Right lobe of liver (tissue), 6 donors: ENCODE data around the gene ACTN4. TPM values are rescaled to one million over a fixed set of nuclear protein-coding genes. Genes with fewer than 3 reads are reported as not detected.

Experiments used
- ATAC-seq, 4 donors: fragments of 200-7000 bp; cut with Tn5 transposase; one replicate each; pipeline ENCODE4 v1.9.1; 2020; ENCODE audit warnings: mild to moderate bottlenecking in 4 of 4, moderate library complexity in 4 of 4
- DNase-seq, 3 donors: peaks; one replicate each; pipeline ENCODE4 v3.0.0-alpha.2; 2020
- H3K27ac ChIP-seq, 3 donors: fragments of 200-600 bp; one replicate each; pipeline ENCODE4 v1.8.0; 2022
- H3K27me3 ChIP-seq, 2 donors: fragments of 200-600 bp; one replicate each; pipeline ENCODE4 v1.8.0; 2022
- H3K36me3 ChIP-seq, 4 donors: fragments of 200-600 bp; sonication (generic) in 1 of 4; one replicate each; pipeline versions ENCODE4 v1.5.1 to v1.8.0; 2017 to 2022; ENCODE audit warnings: control low read depth in 1 of 4
- H3K4me1 ChIP-seq, 4 donors: fragments of 200-600 bp; sonication (generic) in 1 of 4; one replicate each; pipeline versions ENCODE4 v1.5.1 to v1.8.0; 2017 to 2022; ENCODE audit warnings: control low read depth in 1 of 4
- H3K4me3 ChIP-seq, 3 donors: fragments of 200-600 bp; one replicate each; pipeline ENCODE4 v1.8.0; 2022
- H3K9me3 ChIP-seq, 4 donors: fragments of 200-600 bp; sonication (generic) in 1 of 4; one replicate each; pipeline versions ENCODE4 v1.5.1 to v1.8.0; 2017 to 2022; ENCODE audit warnings: control low read depth in 1 of 4
- POLR2A ChIP-seq: fragments of 450-650 bp; IDR thresholded peaks from one replicate; pipeline ENCODE4 v1.6.1; 2017; ENCODE audit warnings: antibody characterized with exemption, mild to moderate bottlenecking
- WGBS: methylation state at CpG from one replicate; pipeline ENCODE4 v1.1.6; 2018; ENCODE audit warnings: low coverage, low lambda C conversion rate; ENCODE audit not compliant: insufficient coverage; ENCODE audit errors: missing lambda C conversion rate; 5-methylcytosine and 5-hydroxymethylcytosine counted together
- intact Hi-C, 2 donors: fragments of 100-400 bp; cut with DNase I; formaldehyde crosslinking; loops; one replicate each; pipeline versions ENCODE4 v1.11.2 to v1.14.1; 2022
- total RNA-seq, 6 experiments: library from RNA; depleted of rRNA in 2 of 6; stranded (reverse); fragments of >200 nt in 2 of 6; fragmentation: NEBNext Ultra II Directional in 3 of 6; extraction: Animal tissue kit (Norgen Biotek cat#: 25700) in 3 of 6; gene quantifications; one replicate each; pipeline versions ENCODE4 v1.1.0 to v1.2.4, GENCODE V29; 2016 to 2023
- TF ChIP-seq, protein P1 (sequence below), 4 donors: fragments of 200-600 bp in 3 of 4; fragments of 450-650 bp in 1 of 4; IDR thresholded peaks; one replicate each; pipeline versions ENCODE4 v1.5.1 to v1.8.0; 2016 to 2022; ENCODE audit warnings: antibody characterized with exemption in 4 of 4, mild to moderate bottlenecking in 2 of 4
- donor health status: DM: no; HTN: yes; CAD: no.
- donor health status: DM: no; HTN: no; CAD: no.
- donor health status: DM: no; HTN: no; CAD: no.
- donor health status: DM: no; HTN: yes; CAD: no.
- donor health status: DM: no; HTN: yes; CAD: no.

The ACTN4 gene
- total RNA-seq, 6 experiments from 2014 or later = 142 to 306 (median 201) TPM

DNA sequence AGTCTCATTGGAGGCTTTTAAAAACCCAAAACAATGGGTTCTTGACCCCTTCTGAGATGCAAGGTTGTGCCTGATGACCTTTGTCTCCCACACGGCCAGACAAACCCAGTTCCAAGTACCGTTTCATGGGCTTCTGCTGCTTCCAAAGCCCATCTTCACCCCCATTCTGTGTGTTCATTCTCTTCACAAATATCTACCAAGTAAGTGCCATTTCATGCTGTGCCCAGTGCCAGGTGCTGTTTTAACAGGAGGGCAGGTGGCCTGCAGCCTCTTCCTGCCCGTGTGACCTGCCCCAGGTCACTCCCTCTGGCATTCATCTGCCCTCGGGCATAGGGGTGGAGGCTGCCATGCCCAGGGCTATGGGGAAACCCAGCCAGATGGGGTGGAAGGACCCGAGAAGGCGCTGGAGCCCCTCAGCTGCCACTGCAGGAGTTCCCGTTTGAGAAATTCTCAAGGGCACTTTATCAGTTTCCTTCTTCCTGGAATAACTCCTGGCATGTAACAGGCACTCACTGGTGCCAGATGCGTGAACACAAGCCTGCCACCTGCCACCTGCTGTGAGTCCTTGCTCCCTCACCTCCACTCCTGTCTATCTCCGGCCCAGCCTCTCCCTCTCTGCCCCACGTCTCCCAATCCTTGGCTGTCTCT is 84.3 kb downstream of the ACTN4 start:
- intact Hi-C loops = no loop called here
- H3K27me3 ChIP-seq = no peaks in the 10 kb centered on the region
- 39% methylated on average over 7 of the region's 10 CpGs for WGBS
- no peak overlapping the region for H3K4me3 ChIP-seq
- DNase-seq = peak; percentile 38 to 72 (median 70)
- H3K4me1 ChIP-seq = peaks cover 0 to 25% (median 3%) of the 10 kb centered on the region in 4 donors
- peak; percentile 12 to 64 (median 31) for ATAC-seq
- peaks cover 0 to 31% (median 11%) of the 10 kb centered on the region in 4 donors for H3K36me3 ChIP-seq
- no peaks in the 10 kb centered on the region for H3K9me3 ChIP-seq
- TF ChIP-seq, protein P1, sequence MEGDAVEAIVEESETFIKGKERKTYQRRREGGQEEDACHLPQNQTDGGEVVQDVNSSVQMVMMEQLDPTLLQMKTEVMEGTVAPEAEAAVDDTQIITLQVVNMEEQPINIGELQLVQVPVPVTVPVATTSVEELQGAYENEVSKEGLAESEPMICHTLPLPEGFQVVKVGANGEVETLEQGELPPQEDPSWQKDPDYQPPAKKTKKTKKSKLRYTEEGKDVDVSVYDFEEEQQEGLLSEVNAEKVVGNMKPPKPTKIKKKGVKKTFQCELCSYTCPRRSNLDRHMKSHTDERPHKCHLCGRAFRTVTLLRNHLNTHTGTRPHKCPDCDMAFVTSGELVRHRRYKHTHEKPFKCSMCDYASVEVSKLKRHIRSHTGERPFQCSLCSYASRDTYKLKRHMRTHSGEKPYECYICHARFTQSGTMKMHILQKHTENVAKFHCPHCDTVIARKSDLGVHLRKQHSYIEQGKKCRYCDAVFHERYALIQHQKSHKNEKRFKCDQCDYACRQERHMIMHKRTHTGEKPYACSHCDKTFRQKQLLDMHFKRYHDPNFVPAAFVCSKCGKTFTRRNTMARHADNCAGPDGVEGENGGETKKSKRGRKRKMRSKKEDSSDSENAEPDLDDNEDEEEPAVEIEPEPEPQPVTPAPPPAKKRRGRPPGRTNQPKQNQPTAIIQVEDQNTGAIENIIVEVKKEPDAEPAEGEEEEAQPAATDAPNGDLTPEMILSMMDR (IDR thresholded peaks at IDR 0.05) = peak in 1 of 4 donors; percentile 4
- TF ChIP-seq POLR2A = no peak
- peak overlapping the region in 2 of 3 donors; percentile 43 to 47 for H3K27ac ChIP-seq

DNA sequence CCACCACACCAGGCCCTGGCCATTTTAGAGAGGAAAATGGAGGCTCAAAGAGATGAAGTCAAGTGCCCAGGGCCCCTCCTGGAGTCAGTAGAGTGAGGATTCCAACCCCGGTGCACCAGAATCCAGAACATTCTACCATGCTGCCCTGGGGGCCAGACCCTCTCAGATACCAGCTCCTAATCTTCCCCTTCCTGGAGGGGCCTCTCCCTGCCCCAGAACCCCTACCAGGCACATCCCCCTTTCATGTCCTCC is 85.7 kb downstream of the ACTN4 start:
- Histone ChIP-seq H3K4me3 (no peak overlapping the region), H3K9me3 (no peaks in the 10 kb centered on the region), H3K36me3 (peaks cover 0 to 26% (median 4%) of the 10 kb centered on the region in 4 donors), H3K27ac (peak overlapping the region in 1 of 3 donors; percentile 31), H3K4me1 (peaks cover 0 to 25% (median 3%) of the 10 kb centered on the region in 4 donors), H3K27me3 (no peaks in the 10 kb centered on the region)
- intact Hi-C loops = no loop called here
- no CpG with 5 or more reads among the region's 1 CpG for WGBS
- TF ChIP-seq, protein P1 (IDR thresholded peaks at IDR 0.05) = no peak
- no peak for TF ChIP-seq POLR2A
- DNase-seq = peak in 1 of 3 donors; percentile 42
- no peak for ATAC-seq

DNA sequence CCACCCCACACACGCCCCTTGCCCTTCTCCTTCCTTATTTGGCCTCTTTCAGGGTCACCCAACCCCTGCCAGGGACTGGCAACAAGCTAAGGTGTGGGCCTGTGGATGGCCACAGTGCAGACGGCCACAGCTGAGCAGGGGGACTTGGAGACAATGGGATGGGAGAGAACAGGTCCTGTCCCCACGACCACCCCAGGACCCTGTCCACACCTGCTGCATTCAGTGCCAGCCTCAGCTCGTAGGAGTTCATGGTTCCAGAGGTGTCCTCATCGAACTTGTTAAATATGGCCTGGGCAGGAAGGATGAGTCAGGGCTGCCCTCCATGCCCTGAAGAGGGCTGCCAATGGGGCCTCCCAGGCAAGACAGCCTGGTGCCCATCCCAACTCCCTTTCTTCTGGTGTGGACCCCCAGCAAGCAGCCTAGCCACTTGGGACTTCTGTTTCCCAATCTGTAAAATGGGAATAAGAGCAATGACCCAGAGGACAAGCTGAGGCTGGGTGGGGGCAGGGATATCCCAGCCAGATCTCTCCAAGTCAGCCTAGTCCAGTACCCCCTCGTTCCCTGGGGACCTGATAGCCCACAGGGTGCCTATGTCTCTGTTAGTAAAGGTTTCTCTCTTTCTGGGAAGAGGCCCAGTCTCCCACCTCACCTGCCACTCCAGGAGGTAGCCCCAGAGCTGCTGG is 86.2 kb downstream of the ACTN4 start:
- no peaks in the 10 kb centered on the region for H3K27me3 ChIP-seq
- DNase-seq (peak; percentile 25 to 55 (median 51)), ATAC-seq (peak in 1 of 4 donors; percentile 1)
- H3K9me3 ChIP-seq = no peaks in the 10 kb centered on the region
- TF ChIP-seq, protein P1 (IDR thresholded peaks at IDR 0.05) = no peak
- TF ChIP-seq POLR2A = no peak
- H3K27ac ChIP-seq = peak overlapping the region in 2 of 3 donors; percentile 22 to 31
- no peak overlapping the region for H3K4me3 ChIP-seq
- H3K36me3 ChIP-seq = peaks cover 0 to 23% (median 4%) of the 10 kb centered on the region in 4 donors
- peaks cover 0 to 25% (median 3%) of the 10 kb centered on the region in 4 donors for H3K4me1 ChIP-seq
- intact Hi-C loops = no loop called here
- WGBS = 38% methylated on average over 4 of the region's 6 CpGs

DNA sequence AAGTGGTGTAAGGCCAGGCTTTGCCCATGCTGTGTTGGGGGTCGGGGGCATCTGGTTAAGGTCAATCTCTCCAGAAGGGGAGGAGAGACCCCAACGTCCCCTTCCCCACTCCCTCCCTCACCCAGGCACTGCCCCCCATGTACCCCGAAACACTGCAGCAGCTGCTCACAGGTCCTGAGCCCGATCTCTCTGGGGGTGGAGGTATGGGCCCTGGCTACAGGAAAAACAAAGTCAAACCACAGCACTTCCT is 86.7 kb downstream of the ACTN4 start:
- Histone ChIP-seq H3K4me1 (peaks cover 0 to 25% (median 3%) of the 10 kb centered on the region in 4 donors), H3K27me3 (no peaks in the 10 kb centered on the region), H3K36me3 (peaks cover 0 to 19% (median 4%) of the 10 kb centered on the region in 4 donors), H3K4me3 (no peak overlapping the region), H3K27ac (peak overlapping the region in 2 of 3 donors; percentile 22 to 55), H3K9me3 (no peaks in the 10 kb centered on the region)
- DNase-seq = peak in 1 of 3 donors; percentile 45
- TF ChIP-seq POLR2A = no peak
- TF ChIP-seq, protein P1 (IDR thresholded peaks at IDR 0.05) = no peak
- intact Hi-C loops = no loop called here
- WGBS = no CpG with 5 or more reads among the region's 4 CpGs
- ATAC-seq = no peak
